COLO668 (cell line): ENCODE results near the gene TMCC2.
A peak's percentile ranks its signal among the peaks of the same experiment; 100 is the strongest.

Source experiments
- DNase-seq: peaks from one replicate; lab custom pipeline; 2025; ENCODE audit not compliant: unreplicated experiment; lab: John Stamatoyannopoulos, UW

Gene TMCC2

DNA sequence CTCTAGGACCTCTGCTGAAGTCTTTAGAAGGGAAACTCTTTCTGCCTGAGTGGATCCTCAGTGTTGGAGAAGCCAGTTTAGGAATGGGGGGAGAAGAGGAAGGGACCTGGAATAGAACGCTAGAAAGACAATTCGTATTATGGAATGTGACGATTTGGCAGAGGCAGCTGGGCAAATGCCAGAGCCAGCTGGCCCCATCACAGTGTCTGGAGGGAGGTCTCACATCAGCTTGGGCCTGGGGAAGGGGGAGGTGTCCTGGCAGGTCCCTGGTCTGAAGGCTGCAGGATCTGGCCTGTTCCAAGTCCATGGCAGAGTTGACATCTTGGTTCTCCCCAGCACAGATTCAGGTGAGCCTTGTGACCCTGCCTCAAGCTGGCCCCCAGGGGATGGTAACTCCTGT lies 11.3 kb downstream of the TMCC2 start:
- no peak for DNase-seq

DNA sequence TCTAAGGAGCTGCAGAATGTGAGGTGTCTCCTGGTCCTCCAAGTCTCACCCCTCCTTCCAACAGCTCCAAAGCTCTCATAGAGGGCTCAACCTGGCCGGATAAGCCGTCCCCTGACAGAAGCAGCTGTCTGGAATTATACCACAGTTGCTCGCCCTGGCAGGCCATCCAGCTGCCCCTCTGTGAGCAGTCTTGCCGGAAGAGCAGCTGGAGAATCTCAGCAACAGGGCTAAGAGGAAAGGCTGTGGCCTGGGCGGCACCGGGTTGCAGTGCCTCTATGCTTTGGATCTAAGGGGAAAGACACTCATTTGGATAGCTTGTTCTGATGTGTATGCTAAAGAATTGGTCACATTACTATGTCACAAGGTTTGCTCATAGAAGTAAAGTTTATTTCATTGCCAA lies 12.4 kb downstream of the TMCC2 start:
- DNase-seq = no peak

DNA sequence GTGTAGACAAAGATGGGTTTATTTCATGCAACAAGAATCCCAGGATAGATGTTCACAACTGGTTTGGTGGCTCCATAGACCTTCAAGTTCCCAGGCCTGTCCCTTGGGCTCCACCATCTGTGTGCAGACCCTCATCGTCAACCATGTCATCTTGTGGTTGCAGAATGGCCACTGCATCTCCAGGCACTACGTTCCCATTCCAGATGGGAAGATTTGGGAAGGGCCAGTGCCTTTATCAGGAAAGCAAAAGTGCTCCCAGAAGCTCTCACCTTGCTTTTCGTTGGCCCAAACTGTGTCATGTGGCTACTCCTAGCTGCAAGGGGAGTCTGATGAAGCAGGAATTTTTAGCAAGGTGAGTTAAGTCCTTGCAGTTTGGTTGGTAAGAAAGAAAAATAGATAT lies 12.8 kb downstream of the TMCC2 start:
- no peak for DNase-seq

DNA sequence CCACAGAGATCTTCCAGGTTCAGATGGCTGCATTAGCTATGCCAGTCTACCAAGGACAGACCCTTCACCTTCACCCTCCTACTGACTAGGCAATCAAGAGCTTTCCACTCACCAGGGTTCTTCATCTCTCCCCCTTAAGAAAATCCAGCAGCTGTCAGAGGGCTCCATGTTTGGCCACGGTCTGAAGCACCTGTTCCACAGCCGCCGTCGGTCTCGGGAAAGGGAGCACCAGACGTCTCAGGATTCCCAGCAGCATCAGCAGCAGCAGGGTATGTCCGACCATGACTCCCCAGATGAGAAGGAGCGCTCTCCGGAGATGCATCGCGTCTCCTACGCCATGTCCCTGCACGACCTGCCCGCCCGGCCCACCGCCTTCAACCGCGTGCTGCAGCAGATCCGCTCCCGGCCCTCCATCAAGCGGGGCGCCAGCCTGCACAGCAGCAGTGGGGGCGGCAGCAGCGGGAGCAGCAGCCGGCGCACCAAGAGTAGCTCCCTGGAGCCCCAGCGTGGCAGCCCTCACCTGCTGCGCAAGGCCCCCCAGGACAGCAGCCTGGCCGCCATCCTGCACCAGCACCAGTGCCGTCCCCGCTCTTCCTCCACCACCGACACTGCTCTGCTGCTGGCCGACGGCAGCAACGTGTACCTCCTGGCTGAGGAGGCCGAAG lies 13.8 kb downstream of the TMCC2 start:
- no peak for DNase-seq

DNA sequence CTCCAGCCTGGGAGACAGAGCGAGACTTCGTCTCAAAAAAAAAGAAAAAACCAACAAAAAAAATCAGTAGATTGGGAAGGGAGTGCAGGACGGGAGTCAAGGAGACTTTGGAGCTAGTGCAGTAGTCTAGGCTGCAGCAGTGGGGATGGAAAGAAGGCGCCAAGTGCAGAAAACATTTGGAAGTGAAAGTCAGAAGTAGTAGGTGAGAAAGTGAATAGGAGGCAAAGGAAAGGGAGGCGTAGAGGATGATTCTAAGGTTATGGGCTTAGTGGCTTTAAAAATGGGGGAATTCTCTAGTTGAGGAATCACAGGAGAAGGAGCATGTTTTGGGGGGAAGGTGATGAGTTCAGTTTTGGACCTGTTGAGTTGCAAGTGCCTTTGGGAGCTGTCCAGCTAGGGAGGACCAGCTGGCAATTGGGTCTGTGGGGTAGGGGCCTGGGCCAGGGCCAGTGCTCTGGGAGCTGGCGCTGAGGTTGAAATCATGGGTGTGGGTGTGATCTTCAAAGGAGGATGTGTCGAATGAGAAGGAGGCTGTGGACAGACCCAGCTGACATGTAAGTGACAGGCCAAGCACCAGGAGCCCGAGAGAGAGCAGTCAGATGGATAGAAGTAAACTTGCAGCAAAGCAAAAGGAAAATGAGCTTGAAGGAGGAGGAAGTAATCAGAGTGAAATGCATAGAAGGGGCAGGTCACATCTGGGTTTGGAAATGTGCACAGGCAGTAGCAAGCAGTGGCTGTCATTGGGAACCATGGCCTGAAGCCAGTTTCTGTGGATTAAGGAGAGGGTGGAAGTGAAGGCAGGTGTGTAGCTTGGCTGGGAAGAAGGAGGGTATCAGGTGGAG lies 15.8 kb downstream of the TMCC2 start:
- no peak for DNase-seq

DNA sequence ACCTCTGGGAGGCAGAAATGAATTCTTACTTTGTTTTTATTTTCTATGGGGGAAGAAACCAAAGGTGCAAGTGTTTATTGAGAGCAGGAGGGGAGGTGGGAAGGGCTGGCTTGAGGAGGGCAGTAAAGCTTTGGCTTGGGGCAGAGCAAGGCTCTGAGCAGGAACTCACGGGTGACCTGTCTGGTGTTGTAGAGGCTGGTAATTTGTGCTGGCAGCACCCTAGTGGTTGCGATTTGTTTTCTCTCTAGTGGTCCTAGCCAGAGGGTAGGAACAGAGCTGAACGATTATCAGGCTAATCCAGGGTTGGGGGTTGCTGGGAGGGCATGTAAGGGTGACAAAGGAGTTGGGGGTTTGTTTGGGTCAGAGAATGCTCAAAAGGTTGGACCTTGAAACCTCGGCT lies 16.6 kb downstream of the TMCC2 start:
- no peak for DNase-seq

DNA sequence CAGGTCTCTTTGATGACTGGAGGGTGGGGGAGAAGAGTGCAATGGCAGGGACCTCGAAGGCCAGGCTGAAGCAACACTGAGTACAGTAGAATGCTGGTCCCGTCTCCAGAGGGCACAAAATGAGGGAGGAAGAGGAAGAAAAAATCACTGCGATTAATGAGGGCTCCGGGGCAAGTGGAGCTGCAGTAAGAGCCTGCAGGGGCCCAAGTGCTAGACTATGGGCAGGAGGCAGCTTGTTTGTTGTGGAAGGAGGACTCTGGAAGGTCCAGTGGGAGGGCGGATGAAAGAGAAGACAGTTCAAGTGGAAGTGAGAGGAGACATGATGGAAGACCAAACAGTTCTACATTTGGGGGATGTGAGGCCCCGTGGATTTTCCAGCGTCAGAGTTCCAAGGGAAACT lies 17.4 kb downstream of the TMCC2 start:
- DNase-seq = no peak

DNA sequence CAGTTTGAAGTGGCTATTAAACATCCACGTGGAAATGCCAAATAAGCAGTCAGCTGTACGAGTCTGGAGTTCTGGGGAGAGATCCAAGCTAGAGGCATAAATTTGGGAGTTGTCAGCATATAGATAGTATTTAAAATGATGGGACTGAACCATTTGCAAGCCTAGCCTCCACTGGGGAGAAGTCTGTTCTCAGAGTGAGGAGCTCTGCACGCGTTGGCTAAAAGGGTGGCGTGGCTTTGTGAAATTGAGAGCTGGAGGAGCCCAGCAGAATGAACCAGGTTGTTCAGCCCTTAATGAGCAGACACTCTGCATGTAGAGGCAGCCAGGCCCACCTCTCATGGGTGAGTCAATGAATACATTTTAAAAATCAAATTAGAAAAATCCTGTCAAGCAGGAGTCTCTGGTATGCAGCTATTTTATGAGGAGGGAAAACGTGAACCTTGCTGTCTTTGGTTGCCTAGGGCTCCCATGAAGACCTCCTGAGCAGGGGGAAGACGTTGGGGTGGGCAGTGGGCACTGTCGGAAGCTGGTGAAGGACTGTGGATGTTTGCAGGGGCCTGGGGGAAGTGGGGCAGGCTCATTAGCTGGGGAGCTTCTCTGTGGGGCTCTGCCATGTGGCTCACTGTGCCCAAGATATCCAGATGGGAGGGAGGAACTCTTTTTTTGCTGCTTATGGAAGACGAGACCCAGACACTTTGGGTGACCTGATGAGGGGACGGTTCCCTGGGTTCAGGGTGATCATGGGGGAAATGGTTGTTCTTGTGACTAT lies 18.8 kb downstream of the TMCC2 start:
- no peak for DNase-seq

DNA sequence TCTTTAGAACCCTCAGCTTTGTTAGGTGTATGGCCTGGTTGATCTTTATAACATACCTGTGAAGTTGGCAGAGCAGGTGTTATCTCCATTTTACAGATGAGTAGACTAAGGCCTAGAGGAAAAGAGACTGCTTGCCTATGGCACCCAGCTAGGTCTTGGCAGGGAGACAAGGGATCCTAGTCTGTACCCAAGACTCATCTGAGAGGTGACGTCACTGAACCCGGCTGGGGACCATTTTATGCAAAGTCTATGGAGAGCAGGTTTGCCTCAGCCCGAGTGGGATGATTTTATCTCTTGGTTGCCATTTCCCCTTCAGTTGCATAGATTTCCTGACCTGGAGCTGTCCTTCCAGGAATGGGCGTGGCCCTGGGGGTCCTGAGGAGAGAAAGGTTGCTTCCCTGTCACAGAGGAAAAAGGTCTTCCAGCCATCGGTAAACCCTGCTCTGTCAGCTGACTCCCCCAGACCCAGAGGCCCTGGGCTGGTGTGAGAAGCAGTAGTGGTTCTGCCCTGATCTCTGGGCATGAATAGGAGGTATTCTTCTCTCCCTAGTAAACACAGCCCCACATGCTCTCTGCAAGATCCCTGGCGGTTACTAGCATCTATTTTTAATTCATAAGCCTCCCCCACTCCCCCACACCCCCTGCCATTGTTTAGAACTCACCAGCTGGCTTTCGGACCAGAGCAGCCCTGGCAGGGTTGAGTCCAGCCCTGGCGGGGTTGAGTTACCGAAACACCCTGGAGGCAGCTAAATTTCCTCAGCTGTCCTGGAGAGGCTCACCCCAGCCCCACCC lies 19.6 kb downstream of the TMCC2 start:
- peak; percentile 68 for DNase-seq

DNA sequence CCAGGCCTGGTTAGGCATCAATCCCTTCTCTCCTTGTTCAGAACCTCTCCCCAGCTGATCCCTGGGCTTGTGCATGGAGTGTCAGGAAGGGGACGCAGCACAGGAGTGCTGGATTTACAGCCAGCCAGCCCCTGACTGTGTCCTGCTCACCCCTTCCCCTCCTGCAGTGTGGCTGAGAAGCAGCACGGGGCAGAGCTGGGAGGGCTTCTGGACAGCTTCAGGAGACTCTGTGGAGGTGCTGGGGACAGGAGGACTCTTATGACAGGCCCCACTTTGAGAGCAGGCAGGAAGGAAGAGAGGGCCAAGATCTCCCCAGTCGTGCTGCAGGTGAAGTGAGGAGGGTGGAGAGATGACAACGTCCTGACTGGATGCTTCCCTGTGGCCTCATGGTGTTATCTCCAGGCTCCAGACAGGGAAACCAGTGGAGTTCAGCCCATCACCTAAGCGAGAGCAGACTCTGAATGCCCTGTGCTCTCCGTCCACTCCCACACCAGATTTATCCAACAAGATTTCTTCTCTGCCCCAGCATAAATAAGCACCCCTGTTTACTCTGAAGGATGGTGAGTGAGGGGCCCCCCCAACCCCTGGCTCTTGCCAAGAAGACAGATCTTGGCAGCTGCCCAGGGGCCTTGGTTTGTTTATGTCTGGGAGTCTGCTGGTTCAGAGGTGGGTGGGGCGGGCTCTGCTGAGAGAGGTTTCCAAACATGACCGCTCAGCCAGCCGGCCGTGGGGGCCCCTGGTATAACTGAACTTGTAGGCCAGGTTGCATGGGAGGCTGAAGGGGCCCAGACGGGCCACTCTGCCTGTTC lies 21.3 kb downstream of the TMCC2 start:
- peak; percentile 30 for DNase-seq

DNA sequence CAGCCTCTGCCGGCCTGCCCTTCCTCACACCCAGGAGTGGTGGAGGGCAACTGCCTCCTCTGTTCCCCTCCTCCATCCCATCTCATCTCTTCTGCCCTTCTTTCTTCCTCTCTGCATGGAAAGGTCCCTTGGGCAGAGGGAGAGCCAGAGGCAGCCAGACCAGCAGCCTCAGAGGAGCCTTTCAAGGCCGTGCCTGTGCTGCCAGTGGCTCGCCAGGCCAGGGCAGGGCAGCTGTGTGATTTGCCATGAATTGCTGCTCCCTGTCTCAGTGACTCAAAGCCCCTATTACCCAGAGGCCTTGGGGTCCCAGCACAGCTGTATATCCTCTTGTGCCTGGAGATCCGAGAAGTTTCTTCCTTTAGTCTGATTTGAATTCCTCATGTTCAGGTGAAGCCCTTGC lies 21.9 kb downstream of the TMCC2 start:
- DNase-seq = no peak

DNA sequence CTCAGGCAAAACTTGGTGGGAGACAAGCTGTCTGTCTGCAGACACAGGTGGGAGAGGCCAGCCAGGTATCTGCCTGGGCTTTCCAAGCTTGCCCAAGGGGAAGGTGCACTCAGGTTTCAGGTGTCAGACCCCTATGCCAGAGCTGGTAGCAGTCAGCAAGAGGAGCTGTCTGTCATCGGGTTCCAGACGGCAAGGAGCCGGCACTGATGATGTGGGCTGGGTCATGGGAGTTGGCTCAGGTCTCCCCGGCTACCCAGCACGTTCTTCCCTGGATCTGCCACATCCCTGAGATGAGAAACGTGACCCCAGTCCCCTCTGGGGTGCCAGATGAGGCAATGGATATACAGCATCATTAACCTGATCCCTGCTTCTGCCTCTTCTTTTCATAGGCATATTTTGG lies 23.0 kb downstream of the TMCC2 start:
- no peak for DNase-seq

DNA sequence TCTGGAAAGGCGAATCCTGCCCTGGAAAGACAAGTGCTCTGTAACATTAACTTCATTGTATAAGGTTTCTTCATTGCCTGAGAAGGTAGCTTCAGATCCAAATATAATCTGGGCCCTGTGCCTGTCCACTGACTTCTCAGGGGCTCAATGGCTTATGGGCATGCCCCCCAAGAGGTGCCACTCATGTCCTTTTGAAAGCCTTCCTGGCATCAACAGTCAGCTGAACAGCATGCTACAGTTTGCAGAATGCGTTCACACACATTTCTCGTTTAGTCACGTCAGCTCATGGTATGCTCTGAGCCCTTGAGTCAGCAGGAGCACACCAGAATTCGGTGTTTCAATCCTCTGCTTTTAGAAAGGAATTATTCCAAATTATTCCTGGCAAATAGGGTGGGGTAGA lies 23.8 kb downstream of the TMCC2 start:
- no peak for DNase-seq

DNA sequence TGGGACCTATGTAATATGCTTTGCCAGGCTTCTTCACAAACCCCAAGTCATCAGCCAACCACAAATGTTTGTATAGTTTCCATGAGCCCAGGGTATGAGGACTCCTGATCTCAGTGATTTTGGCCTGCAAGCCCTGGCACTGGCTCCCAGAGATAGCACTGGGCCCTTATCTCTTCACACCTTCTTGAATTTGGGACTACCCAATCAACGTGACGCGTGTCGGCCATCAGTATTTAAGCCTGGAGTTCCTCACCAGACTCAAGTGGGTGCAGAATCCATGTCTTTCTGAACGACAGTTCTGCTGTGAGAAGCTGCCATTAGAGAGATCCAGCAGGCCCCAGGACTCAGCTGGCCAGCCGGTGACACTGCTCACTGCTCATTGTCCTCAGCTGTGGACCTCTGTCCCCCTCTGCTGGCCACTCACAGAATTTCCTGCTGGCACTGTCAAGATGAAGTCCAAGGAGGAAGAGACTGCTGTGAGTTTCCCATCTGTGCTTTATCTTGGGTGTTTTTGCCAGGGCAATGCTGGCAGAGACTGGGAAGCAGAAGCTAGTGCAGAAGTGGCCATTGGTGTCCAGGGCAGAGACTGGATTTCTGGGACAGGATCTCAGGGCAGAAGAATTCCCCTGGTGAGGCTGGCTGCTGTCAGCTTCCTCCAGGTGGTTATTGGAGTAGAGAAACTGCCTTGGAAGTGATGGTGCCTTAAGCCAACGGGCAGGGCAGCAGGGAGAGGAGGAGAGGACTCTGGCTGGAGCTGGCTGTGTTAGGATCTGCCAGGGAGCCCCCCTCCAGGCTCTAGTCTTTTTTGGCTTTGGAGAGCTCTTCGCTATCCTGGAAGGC lies 28.4 kb downstream of the TMCC2 start:
- peak; percentile 87 for DNase-seq

DNA sequence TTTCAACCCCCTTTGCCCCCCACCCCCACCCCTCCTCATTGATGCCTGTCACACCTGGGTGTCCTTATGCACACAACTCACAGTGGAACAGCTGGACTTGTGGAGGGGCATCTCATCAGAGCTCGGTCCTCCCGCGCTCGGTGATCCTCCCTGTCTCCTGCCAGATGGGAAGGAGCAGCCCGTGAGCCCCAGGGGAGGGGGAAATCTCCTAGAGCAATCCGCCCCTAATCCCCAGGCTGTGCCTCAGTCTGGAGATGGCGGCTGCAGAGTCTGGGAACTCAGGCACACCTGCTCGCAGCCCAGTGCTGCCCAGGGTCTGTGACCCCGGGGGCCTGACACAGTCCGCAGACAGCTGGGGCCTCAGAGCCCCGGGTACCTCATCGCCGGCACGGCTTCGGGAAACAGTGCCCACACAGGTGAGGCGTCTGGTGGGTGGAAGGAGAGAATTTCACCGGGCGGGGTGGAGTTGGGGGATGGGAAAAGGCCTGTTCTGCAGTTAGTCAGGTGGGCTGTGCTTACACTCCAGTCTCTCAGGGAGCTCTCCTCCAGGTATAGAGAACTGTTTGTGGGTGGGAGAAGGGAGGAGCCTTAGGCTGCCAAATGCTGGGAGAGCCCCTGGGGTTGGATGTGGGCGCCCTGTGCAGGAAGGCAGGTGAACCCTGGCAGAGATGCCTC lies 29.3 kb downstream of the TMCC2 start:
- no peak for DNase-seq

DNA sequence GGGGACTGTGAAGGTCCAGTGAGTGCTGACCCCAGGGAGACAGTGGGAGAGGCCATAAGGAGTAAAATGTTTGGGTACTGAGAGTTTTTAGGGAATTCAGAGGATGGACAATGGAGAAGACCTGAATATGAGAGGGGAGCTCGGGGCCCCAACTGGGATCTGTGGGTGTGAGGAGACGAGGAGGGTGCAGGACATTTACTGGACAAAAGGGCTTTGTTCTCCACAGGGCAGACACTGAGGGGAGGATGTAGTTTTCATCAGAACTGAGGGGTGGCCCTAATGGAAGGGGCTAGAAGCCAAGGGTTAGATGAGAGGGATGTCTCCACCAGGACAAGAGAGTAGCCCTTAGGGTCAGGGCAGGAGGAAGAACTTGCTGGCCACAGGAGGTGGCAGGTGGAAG lies 30.0 kb downstream of the TMCC2 start:
- no peak for DNase-seq

DNA sequence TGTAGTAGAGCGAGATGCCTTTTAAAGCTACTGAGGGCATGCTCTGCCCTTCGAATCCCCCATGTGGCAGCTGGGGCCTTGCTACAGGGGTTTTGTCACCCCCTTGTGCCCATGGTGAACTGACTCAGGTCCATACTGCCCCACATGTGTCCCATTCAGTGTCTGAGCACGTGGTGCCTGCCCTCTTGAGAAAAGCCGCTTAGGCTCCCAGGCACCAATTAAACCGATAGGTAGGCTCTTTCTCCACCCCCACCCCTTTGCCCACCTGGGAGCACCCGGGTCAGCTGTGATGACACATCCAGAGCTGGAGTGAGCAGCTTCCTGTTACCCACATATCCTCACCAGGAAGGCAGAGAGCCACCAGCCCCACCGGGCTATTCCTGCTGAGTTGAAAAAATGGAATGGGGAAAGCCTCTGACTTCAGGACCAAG lies 30.5 kb downstream of the TMCC2 start:
- DNase-seq = peak; percentile 25

DNA sequence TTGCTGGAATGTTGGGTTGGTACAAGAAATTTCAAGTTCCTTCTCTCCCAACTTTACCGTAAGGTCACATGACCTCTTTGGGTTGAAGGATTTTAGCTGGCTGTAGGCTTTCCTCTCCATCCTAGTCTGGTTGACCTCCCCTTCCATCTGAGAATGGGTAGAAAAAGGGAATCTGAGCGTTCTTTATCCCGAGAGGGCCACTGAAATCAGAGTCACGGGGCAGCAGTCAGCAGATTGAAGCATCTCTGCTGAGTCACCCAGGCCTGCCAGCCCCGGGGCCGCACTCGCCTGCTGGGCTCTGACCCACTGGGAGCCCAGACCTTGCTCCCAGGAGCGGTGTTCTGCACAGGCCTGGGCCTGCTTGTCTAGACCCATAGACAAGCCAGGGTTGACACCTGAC lies 31.0 kb downstream of the TMCC2 start:
- peak; percentile 24 for DNase-seq

DNA sequence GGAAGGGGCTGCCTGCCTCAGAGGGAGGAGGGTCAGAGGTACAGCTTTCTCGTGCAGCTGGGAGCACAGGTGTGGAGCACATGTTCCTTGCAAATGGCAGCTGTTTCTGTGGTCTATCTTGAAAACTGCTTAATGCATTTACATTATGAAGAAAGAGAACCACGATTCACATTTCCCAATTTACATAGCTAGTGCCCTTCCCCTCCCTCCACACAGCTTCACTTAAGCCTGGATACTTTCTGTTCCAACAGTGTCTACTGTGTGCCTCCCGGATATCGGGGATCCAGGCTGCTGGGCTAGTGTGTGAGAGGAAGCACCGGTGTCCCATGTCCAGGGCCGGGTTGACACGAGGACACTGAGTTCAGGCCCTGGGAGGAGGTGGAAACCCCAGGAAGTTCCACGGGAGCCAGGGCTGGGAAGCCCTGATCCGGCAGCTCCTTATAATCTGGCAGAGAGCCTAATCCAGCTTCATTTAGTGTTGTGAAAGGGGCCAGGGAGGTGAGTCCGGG lies 31.6 kb downstream of the TMCC2 start:
- DNase-seq = no peak
